ENCODE results near the gene DDT.
"Not testable (repeated sequence)": the region's sequence is repeated elsewhere in the genome, so short reads cannot be mapped to it uniquely, and the experiment has no call there.

DDT gene

DNA sequence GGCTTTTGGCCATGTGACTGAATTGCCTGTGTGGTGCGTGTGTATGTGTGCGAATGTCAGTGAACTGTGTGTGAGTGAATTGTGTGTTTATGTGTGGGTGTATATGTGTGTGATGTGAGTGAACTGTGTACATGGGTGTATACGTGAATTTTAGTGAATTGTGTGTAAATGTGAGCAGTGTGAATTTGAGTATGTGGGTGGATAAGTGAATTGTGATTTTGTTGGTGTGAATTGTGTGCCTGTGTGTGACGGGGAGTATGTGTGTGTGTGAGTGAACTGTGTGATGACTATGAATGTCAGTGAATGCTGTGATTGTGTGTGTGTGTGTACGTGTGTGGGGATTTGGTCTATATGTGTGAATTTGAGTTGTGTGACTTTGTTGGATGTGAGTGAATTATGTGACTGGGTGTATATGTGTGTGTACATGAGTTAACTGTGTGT is 4.0 kb downstream of the DDT start:
- Histone ChIP-seq H3K27ac (replicated peaks) (no peak overlapping the region), H3K4me3 (replicated peaks; ENCODE audit: insufficient read depth, low read length) (no peak overlapping the region), H3K27me3 (ENCODE audit: insufficient read depth, poor library complexity, severe bottlenecking) (no peaks in the 10 kb centered on the region)
- TF ChIP-seq, protein P1, sequence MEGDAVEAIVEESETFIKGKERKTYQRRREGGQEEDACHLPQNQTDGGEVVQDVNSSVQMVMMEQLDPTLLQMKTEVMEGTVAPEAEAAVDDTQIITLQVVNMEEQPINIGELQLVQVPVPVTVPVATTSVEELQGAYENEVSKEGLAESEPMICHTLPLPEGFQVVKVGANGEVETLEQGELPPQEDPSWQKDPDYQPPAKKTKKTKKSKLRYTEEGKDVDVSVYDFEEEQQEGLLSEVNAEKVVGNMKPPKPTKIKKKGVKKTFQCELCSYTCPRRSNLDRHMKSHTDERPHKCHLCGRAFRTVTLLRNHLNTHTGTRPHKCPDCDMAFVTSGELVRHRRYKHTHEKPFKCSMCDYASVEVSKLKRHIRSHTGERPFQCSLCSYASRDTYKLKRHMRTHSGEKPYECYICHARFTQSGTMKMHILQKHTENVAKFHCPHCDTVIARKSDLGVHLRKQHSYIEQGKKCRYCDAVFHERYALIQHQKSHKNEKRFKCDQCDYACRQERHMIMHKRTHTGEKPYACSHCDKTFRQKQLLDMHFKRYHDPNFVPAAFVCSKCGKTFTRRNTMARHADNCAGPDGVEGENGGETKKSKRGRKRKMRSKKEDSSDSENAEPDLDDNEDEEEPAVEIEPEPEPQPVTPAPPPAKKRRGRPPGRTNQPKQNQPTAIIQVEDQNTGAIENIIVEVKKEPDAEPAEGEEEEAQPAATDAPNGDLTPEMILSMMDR (IDR thresholded peaks at IDR 0.05; ENCODE audit: insufficient read depth, low read length): no peak
- TF ChIP-seq GABPA (IDR thresholded peaks at IDR 0.05; ENCODE audit: low read depth) (no peak), POLR2AphosphoS5 (IDR thresholded peaks at IDR 0.05; ENCODE audit: low read depth) (no peak; the same call in 1 of the 2 replicates), SPI1 (IDR thresholded peaks at IDR 0.05; ENCODE audit: borderline replicate concordance, low read depth) (no peak)
- TF ChIP-seq, protein P2, sequence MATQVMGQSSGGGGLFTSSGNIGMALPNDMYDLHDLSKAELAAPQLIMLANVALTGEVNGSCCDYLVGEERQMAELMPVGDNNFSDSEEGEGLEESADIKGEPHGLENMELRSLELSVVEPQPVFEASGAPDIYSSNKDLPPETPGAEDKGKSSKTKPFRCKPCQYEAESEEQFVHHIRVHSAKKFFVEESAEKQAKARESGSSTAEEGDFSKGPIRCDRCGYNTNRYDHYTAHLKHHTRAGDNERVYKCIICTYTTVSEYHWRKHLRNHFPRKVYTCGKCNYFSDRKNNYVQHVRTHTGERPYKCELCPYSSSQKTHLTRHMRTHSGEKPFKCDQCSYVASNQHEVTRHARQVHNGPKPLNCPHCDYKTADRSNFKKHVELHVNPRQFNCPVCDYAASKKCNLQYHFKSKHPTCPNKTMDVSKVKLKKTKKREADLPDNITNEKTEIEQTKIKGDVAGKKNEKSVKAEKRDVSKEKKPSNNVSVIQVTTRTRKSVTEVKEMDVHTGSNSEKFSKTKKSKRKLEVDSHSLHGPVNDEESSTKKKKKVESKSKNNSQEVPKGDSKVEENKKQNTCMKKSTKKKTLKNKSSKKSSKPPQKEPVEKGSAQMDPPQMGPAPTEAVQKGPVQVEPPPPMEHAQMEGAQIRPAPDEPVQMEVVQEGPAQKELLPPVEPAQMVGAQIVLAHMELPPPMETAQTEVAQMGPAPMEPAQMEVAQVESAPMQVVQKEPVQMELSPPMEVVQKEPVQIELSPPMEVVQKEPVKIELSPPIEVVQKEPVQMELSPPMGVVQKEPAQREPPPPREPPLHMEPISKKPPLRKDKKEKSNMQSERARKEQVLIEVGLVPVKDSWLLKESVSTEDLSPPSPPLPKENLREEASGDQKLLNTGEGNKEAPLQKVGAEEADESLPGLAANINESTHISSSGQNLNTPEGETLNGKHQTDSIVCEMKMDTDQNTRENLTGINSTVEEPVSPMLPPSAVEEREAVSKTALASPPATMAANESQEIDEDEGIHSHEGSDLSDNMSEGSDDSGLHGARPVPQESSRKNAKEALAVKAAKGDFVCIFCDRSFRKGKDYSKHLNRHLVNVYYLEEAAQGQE (IDR thresholded peaks at IDR 0.05; ENCODE audit: insufficient replicate concordance, low read depth): no peak
- peak in 1 of 2 experiments; percentile 34 for DNase-seq (ENCODE audit: low read depth in 1 of 2, low spot score in 1 of 2)

DNA sequence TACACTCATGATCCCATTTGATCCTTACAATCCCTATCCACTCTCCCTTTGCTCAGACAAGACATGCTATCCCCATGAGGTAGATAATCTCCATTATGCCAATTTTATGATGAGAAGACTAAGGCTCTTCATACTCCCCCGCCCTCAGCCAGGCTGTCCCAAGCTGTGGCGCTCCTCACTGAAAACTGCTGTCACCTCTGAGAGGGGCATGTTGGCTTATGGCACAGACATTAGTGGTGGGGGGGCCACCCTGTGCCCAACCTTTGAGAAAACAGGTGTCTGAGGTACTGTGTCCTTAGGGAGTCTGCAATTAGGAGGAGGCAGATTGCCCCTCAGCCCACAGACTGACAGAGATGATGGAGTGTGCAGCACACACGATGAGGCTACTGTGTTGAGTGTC is 5.2 kb downstream of the DDT start:
- no peak for TF ChIP-seq SPI1 (IDR thresholded peaks at IDR 0.05; ENCODE audit: borderline replicate concordance, low read depth)
- TF ChIP-seq GABPA (IDR thresholded peaks at IDR 0.05; ENCODE audit: low read depth): no peak
- TF ChIP-seq, protein P1 (IDR thresholded peaks at IDR 0.05; ENCODE audit: insufficient read depth, low read length): no peak
- TF ChIP-seq, protein P2 (IDR thresholded peaks at IDR 0.05; ENCODE audit: insufficient replicate concordance, low read depth): no peak
- 0 out of 2 replicates have a peak, but pooled peaks have one; percentile 1 for TF ChIP-seq POLR2AphosphoS5 (IDR thresholded peaks at IDR 0.05; ENCODE audit: low read depth)
- Histone ChIP-seq H3K4me3 (replicated peaks; ENCODE audit: insufficient read depth, low read length) (no peak overlapping the region), H3K27ac (replicated peaks) (no peak overlapping the region), H3K27me3 (ENCODE audit: insufficient read depth, poor library complexity, severe bottlenecking) (no peaks in the 10 kb centered on the region)
- no peak for DNase-seq (ENCODE audit: low read depth in 1 of 2, low spot score in 1 of 2)

DNA sequence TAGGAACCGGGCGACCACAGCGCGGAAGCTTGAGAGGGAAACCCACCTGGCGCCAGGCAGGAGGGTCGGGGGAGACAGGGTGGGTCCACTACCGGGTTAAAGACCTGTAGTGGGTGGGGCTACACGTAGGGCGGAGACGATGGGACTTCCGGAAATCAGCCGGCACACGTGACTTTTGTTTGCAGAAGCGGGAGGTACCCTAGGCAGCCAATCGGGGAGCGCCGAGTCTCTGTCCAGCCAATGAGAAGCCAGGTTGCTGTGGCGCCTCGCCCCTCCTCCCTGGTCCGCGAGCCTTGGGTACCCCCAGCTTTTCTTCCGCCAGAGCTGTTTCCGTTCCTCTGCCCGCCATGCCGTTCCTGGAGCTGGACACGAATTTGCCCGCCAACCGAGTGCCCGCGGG is 7.7 kb downstream of the DDT start, which contains the start of gene DDTL:
Gene DDTL, plus strand, starts transcription at position 321 of the 400 bp plus-strand sequence. Its CDS starts 27 bp downstream, at position 348.
- H3K27ac ChIP-seq (replicated peaks); H3K27me3 ChIP-seq (ENCODE audit: insufficient read depth, poor library complexity, severe bottlenecking); DNase-seq (ENCODE audit: low read depth in 1 of 2, low spot score in 1 of 2); H3K4me3 ChIP-seq (replicated peaks; ENCODE audit: insufficient read depth, low read length): not testable (repeated sequence)

DNA sequence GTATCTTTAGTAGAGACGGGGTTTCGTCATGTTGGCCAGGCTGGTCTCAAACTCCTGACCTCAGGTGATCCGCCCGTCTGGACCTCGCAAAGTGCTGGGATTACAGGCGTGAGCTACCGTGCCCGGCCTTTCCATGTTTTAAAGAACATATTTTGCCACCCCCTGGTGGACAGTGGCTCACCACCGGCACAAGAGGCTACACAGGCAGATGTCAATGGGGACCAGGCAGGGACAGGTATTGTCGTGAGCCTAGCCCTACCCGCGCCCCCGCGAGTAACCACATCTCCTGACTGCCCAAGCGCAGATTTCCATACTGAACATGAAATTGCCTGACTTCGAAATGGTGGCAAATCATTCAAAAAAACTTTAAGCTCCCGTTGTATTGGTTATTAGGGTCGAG is 8.1 kb downstream of the DDT start:
- H3K27me3 ChIP-seq (ENCODE audit: insufficient read depth, poor library complexity, severe bottlenecking); H3K27ac ChIP-seq (replicated peaks); DNase-seq (ENCODE audit: low read depth in 1 of 2, low spot score in 1 of 2); H3K4me3 ChIP-seq (replicated peaks; ENCODE audit: insufficient read depth, low read length): not testable (repeated sequence)

DNA sequence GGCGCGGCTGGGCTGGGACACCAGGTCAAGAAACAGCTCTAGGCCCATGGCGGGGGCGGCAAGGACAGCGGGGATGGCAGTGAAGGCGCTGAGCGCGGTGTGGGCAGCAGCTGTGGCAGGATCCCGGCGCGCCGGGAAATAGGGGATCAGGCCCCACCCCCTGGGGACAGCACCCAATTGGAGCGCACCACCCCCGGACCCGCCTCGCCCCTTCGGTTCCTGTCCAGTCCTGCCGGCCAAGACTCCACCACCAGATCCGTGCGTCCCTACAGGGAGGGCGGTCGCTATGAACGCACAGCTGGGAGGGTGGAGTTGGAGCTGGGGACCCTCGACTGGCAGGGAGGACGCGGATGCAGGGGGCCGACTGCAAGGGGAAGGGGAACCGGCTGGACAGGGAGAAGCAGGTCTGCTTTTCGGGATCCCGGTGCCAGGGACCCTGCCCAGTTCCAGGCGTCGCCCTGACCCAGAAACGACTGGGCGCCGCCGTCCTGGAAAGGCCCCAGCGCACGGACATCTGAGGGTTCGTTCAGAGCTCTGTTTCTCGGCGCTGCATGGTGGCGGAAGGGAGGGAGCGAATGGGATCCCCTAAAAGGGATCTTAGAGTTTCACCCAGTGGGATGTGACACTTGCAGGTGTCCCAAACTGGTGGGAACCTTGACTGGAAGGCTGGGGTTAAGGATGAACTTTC is 13.0 kb downstream of the DDT start, which contains the start of gene GSTT2B:
Gene GSTT2B, minus strand, starts transcription at position 112 of the 688 bp plus-strand sequence. Its CDS starts 64 bp downstream, at position 48.
- H3K4me3 ChIP-seq (replicated peaks; ENCODE audit: insufficient read depth, low read length): not testable (repeated sequence)

More for the DNA sequence above, 13.0 kb downstream of the DDT start, which contains the start of gene GSTT2B:
- not testable (repeated sequence) for H3K27me3 ChIP-seq (ENCODE audit: insufficient read depth, poor library complexity, severe bottlenecking); DNase-seq (ENCODE audit: low read depth in 1 of 2, low spot score in 1 of 2); H3K27ac ChIP-seq (replicated peaks)

Data from HL-60 (cell line).